Omental fat pad (tissue), 4 donors: Measurements from ENCODE around the gene SH3BP4. TPM values are rescaled to one million over a fixed set of nuclear protein-coding genes. Genes with fewer than 3 reads are reported as not detected.

Experiments
- ATAC-seq: fragments of 150-250 bp; one replicate; pipeline ENCODE4 v1.9.1; 2016; ENCODE audit warnings: mild to moderate bottlenecking, moderate library complexity; ENCODE audit not compliant: low FRiP score
- DNase-seq: peaks from one replicate; pipeline ENCODE4 v3.0.0-alpha.2; 2019; ENCODE audit warnings: low spot score
- total RNA-seq, 4 donors: library from RNA; depleted of rRNA; stranded (reverse); fragments of >200 nt; gene quantifications; one replicate each; pipeline ENCODE4 v1.1.0, GENCODE V29; 2016
- TF ChIP-seq, protein P1 (sequence below), 3 donors: fragments of 450-650 bp; IDR thresholded peaks; one replicate each; pipeline ENCODE4 v1.5.1; 2016 to 2017; ENCODE audit warnings: antibody characterized with exemption in 3 of 3, mild to moderate bottlenecking in 3 of 3, moderate library complexity in 2 of 3

The SH3BP4 gene
- total RNA-seq, 4 donors from 2014 or later, result 32.5 to 66.9 (median 44.2) TPM

DNA sequence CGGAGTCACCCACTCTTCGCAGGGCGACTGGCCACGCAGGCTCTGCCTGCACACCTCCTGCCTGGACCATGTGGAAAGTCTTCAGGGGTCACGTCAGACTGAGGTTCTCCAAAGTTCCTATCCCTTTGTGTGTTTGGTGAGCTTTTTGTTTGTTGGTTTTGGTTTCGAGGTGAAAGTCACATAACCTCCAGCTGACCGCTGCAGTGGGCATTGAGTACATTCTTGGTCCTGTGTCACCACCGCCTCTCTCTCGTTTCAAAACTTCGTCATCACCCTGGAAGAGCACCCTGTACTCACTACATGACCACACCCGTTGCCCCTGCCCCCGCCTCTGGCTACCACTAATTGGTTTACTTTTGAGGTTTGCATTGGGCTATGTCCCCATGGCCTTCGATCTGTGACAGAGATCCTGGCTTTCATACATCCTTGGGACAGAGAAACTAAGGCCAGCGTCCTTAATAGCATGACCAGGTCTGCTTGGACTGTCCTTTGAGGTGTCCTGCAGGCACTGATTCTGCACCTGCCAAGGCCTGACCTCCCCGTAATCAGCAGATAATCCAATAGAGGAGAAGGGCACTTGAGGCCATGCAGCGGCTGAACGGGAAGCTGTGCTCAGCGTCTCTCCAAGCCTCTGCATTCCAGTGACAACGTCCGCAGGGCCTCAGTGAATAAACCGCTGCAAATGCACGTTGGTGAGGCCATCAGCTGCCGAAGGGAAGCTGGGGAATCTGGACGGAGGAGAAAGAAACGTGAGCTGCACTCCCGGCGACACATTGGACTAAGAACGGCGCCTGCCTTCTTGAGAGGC is 46.8 kb downstream of the SH3BP4 start:
- ATAC-seq (no peak), DNase-seq (no peak)
- TF ChIP-seq, protein P1, sequence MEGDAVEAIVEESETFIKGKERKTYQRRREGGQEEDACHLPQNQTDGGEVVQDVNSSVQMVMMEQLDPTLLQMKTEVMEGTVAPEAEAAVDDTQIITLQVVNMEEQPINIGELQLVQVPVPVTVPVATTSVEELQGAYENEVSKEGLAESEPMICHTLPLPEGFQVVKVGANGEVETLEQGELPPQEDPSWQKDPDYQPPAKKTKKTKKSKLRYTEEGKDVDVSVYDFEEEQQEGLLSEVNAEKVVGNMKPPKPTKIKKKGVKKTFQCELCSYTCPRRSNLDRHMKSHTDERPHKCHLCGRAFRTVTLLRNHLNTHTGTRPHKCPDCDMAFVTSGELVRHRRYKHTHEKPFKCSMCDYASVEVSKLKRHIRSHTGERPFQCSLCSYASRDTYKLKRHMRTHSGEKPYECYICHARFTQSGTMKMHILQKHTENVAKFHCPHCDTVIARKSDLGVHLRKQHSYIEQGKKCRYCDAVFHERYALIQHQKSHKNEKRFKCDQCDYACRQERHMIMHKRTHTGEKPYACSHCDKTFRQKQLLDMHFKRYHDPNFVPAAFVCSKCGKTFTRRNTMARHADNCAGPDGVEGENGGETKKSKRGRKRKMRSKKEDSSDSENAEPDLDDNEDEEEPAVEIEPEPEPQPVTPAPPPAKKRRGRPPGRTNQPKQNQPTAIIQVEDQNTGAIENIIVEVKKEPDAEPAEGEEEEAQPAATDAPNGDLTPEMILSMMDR (IDR thresholded peaks at IDR 0.05), result no peak

DNA sequence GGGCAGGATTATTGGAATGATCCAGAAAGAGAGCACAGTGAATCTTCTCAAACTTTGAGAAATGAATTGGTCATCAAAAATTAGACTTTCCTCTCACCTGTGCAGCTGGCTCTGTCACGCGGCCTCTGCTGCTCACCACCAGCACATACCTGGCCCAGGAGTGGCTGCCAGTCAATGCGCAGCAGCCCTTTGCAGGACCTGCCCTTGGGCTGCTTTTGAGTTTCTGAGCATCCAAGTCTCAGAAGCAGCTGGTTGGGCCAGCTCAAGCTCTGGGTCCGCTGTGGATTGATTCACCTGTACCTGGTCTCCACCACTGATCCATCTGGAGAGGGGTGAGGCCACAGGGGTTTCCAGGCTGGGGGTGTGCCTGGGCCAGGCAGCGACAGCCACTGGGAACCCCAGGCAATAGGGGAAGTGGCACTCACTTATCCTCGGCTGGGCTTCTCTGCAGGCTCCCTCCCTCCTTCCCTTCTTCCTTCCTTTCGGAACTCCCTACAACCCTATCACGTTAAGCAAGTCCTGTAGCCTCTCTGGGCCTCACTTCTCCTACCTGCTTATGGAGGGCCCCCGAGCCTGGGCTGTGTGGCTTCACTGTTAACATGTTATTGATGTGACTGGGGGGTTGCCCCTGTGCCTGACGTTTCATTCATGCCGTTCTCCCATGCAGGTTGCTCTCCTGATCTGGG is 48.1 kb downstream of the SH3BP4 start:
- no peak for DNase-seq
- TF ChIP-seq, protein P1 (IDR thresholded peaks at IDR 0.05), result no peak
- ATAC-seq, result no peak

DNA sequence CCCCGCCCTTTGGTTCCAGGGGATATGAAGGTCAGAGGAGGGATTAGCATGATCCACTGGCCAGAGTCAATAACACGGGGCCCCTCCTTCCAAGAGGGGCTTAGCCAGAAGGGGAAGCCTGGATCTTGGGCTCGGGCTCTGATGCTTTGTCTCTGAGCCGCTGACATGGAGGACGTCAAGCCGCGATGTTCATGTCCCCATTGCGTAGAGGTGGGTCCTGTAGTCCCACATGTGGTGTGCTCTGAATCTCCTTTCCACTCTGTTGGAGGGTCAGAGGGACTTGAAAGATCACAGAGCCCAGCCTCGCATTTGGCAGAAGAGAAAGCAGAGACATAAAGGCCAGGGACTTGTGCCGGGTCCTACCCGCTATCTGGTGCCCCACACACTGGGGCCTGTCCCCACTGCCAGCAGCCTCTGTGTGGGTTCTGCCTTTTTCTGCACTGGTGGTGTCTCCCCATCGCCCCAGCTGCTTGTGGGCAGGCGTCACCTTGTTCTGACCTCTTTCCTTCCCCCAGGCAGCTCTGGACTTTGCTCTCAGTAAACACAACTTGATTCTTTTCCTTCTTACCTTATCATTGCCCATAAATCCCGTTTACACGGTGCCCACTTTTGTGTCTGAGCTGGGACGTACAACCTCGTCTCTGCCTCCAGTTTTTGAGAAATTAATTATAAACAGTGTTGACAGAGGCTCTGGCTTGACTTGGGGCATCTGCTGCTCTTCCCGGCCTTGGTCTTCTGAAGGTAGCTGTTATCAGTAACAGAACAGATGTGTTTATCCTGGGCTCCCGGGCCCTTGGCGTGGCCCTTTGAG is 48.8 kb downstream of the SH3BP4 start:
- no peak for DNase-seq
- no peak for ATAC-seq
- TF ChIP-seq, protein P1 (IDR thresholded peaks at IDR 0.05), result no peak

DNA sequence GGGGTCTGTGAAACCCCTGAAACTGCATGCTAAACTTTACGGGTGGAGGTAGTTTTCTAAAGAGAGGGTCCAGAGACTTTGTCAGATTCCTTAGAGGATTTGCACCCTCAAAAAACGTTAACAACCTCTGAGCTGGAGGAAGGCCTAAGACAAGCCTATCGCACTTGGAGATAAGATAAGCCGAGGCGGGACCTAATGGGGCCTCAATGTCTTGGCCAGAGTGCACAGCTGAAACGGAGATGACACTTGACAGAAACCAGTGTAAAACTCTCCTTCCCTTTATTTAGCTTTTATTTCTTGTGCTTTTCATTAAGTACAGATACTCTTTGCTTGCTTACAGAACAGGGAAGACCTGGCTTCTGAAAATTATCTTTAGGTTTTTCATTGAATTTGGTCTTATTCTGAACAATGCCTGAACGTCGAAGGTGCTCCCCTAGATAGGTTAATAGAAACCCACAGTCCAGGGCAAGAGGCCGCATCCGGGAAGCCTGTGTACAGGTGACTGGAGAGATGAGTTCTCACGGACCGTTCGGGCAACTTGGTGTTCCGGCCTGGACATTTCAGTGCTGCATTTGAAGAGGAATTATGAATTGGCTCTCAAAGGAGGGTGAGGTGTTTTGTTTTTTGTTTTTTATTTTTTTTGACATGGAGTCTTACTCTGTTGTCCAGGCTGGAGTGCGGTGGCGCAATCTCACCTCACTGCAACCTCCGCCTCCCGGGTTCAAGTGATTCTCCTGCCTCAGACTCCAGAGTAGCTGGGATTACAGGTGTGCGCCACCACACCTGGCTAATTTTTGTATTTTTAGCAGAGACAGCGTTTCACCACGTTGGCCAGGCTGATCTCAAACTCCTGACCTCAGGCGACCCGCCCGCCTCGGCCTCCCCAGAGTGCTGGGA is 49.7 kb downstream of the SH3BP4 start:
- ATAC-seq, result no peak
- DNase-seq, result no peak

DNA sequence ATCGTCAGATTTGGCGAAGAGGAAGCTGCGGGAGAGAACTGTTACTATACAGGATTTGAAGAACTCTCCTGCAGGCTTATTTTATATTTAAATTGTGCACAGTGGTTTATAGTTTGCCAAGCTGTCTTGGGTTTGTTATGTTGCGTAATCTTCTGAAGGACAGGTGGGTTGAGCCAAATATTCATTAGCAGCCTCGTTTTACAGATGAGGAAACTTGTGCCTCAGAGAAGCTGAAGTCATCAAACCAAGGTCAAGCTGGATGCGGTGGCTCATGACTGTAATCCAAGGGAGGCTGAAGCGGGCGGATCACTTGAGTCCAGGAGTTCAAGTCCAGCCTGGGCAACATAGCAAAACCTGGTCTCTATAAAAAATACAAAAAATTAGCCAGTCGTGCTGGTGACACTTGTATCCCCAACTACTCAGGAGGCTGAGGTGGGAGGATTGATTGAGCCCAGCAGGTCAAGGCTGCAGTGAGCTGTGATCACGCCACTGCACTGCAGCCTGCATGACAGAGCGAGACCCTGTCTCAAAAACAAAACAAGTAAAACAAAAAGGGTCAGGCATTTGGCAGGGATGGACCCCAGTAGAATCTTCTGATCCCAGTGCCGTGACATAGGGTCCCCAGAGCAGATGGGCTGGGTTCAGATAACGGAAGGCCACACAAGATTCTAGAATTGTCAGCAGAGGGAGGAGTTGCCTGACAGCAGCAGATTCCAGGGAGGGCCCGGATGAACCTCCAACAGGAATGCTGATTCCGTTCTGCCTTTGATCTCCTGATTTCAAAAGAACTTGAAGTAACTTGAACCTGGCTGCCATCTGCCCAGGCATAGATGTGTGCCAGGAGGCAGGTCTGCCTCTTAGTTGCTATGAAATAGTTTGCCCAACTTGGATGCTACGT is 50.6 kb downstream of the SH3BP4 start:
- DNase-seq (no peak), ATAC-seq (peak; percentile 29)
- TF ChIP-seq, protein P1 (IDR thresholded peaks at IDR 0.05), result no peak

More for the DNA sequence above, 49.7 kb downstream of the SH3BP4 start:
- TF ChIP-seq, protein P1 (IDR thresholded peaks at IDR 0.05), result no peak
